Measurements from ENCODE around the gene NRF1.
"Not testable (repeated sequence)": the region's sequence is repeated elsewhere in the genome, so short reads cannot be mapped to it uniquely, and the experiment has no call there.

Gene NRF1

GRCh38 chr7:129575699-129576098, 35.8 kb upstream of the NRF1 start:
- H3K4me2 ChIP-seq = no peak overlapping the region
- H3K27ac ChIP-seq = no peak overlapping the region
- H3K27me3 ChIP-seq = no peaks in the 10 kb centered on the region
- H3K36me3 ChIP-seq = 0 out of 22 replicates have a peak, but pooled peaks cover 0 to 6% (median 0%) of the 10 kb centered on the region in 11 experiments
- no peak overlapping the region for H3K9ac ChIP-seq
- no peaks in the 10 kb centered on the region for H3K4me1 ChIP-seq
- no peaks in the 10 kb centered on the region for H4K20me1 ChIP-seq
- TF ChIP-seq Cebpa-rat (IDR thresholded peaks at IDR 0.05) = 0 out of 22 replicates have a peak, but pooled peaks of 2 of the 11 experiments have one; percentile 21 to 44
- peaks cover 25 to 41% (median 31%) of the 10 kb centered on the region in 11 experiments for H3K9me3 ChIP-seq (replicated peaks in 1 of 11)
- no peak overlapping the region for H3K4me3 ChIP-seq

- Histone ChIP-seq H3K4me2 (no peak overlapping the region), H4K20me1 (no peaks in the 10 kb centered on the region), H3K36me3 (0 out of 22 replicates have a peak, but pooled peaks cover 0 to 6% (median 0%) of the 10 kb centered on the region in 11 experiments), H3K27me3 (no peaks in the 10 kb centered on the region), H3K9ac (no peak overlapping the region), H3K27ac (no peak overlapping the region), H3K9me3 (replicated peaks in 1 of 11) (peaks cover 25 to 41% (median 32%) of the 10 kb centered on the region in 11 experiments), H3K4me3 (no peak overlapping the region), H3K4me1 (no peaks in the 10 kb centered on the region)
- TF ChIP-seq Cebpa-rat (IDR thresholded peaks at IDR 0.05) = no peak
Observed at GRCh38 chr7:129576138-129576537, 35.4 kb upstream of the NRF1 start.

GRCh38 chr7:129578829-129579228, 32.7 kb upstream of the NRF1 start:
- no peak for TF ChIP-seq Cebpa-rat (IDR thresholded peaks at IDR 0.05)
- Histone ChIP-seq H3K4me1 (no peaks in the 10 kb centered on the region), H3K4me2 (no peak overlapping the region), H3K9me3 (replicated peaks in 1 of 11) (peaks cover 30 to 60% (median 38%) of the 10 kb centered on the region in 11 experiments), H3K36me3 (0 out of 22 replicates have a peak, but pooled peaks cover 0 to 6% (median 0%) of the 10 kb centered on the region in 11 experiments), H4K20me1 (no peaks in the 10 kb centered on the region), H3K27ac (no peak overlapping the region), H3K9ac (no peak overlapping the region), H3K27me3 (no peaks in the 10 kb centered on the region), H3K4me3 (no peak overlapping the region)

- H3K36me3 ChIP-seq = peaks cover 0 to 12% (median 0%) of the 10 kb centered on the region in 11 experiments; a peak in 6 of 22 replicates
- not testable (repeated sequence) for H4K20me1 ChIP-seq, H3K9ac ChIP-seq, H3K27me3 ChIP-seq, H3K4me1 ChIP-seq, H3K27ac ChIP-seq, H3K4me2 ChIP-seq
- peak overlapping the region in 1 of 10 experiments; percentile 5; a peak in 1 of 20 replicates for H3K4me3 ChIP-seq
- H3K9me3 ChIP-seq (replicated peaks in 1 of 11) = peaks cover 67 to 81% (median 72%) of the 10 kb centered on the region in 11 experiments
Observed at GRCh38 chr7:129586179-129586578, 25.3 kb upstream of the NRF1 start.

- Histone ChIP-seq H3K27me3 (no peaks in the 10 kb centered on the region), H3K4me1 (no peaks in the 10 kb centered on the region), H3K4me3 (no peak overlapping the region), H3K9me3 (replicated peaks in 1 of 11) (peaks cover 67 to 81% (median 75%) of the 10 kb centered on the region in 11 experiments), H3K36me3 (peaks cover 0 to 12% (median 0%) of the 10 kb centered on the region in 11 experiments; a peak in 6 of 22 replicates), H3K9ac (no peak overlapping the region), H3K27ac (no peak overlapping the region), H3K4me2 (no peak overlapping the region), H4K20me1 (no peaks in the 10 kb centered on the region)
- TF ChIP-seq Cebpa-rat (IDR thresholded peaks at IDR 0.05) = no peak
Observed at GRCh38 chr7:129588268-129588667, 23.3 kb upstream of the NRF1 start.

- Histone ChIP-seq H3K27ac (no peak overlapping the region), H3K4me2 (no peak overlapping the region)
Observed at GRCh38 chr7:129591868-129592267, 19.7 kb upstream of the NRF1 start.

GRCh38 chr7:129596386-129596785, 15.1 kb upstream of the NRF1 start:
- not testable (repeated sequence) for H3K9ac ChIP-seq, H4K20me1 ChIP-seq, H3K27me3 ChIP-seq, H3K36me3 ChIP-seq, H3K27ac ChIP-seq, H3K4me2 ChIP-seq, H3K4me3 ChIP-seq
- Histone ChIP-seq H3K9me3 (replicated peaks in 1 of 11) (peaks cover 0 to 11% (median 5%) of the 10 kb centered on the region in 11 experiments; a peak in 8 of 22 replicates), H3K4me1 (peaks cover 0 to 14% (median 5%) of the 10 kb centered on the region in 10 experiments; a peak in 9 of 20 replicates)

More at GRCh38 chr7:129591868-129592267, 19.7 kb upstream of the NRF1 start:
- Histone ChIP-seq H3K4me3 (no peak overlapping the region), H3K9ac (no peak overlapping the region), H3K27me3 (no peaks in the 10 kb centered on the region), H3K36me3 (peaks cover 0 to 10% (median 0%) of the 10 kb centered on the region in 11 experiments; a peak in 4 of 22 replicates), H3K9me3 (replicated peaks in 1 of 11) (peaks cover 31 to 45% (median 39%) of the 10 kb centered on the region in 11 experiments), H4K20me1 (no peaks in the 10 kb centered on the region), H3K4me1 (peaks cover 0 to 14% (median 5%) of the 10 kb centered on the region in 10 experiments; a peak in 9 of 20 replicates)
- TF ChIP-seq Cebpa-rat (IDR thresholded peaks at IDR 0.05) = no peak

- Histone ChIP-seq H4K20me1 (no peaks in the 10 kb centered on the region), H3K4me2 (no peak overlapping the region), H3K36me3 (no peaks in the 10 kb centered on the region), H3K9me3 (replicated peaks in 1 of 11) (no peaks in the 10 kb centered on the region), H3K27me3 (no peaks in the 10 kb centered on the region), H3K9ac (no peak overlapping the region), H3K4me1 (peaks cover 0 to 14% (median 5%) of the 10 kb centered on the region in 10 experiments; a peak in 9 of 20 replicates), H3K27ac (no peak overlapping the region), H3K4me3 (no peak overlapping the region)
- no peak for TF ChIP-seq Cebpa-rat (IDR thresholded peaks at IDR 0.05)
Observed at GRCh38 chr7:129597672-129598071, 13.8 kb upstream of the NRF1 start.

- no peak overlapping the region for H3K9ac ChIP-seq
- no peaks in the 10 kb centered on the region for H3K9me3 ChIP-seq (replicated peaks in 1 of 11)
- no peak for TF ChIP-seq Cebpa-rat (IDR thresholded peaks at IDR 0.05)
- no peak overlapping the region for H3K4me2 ChIP-seq
- no peaks in the 10 kb centered on the region for H3K36me3 ChIP-seq
- H3K27ac ChIP-seq = no peak overlapping the region
- H3K27me3 ChIP-seq = no peaks in the 10 kb centered on the region
- H4K20me1 ChIP-seq = no peaks in the 10 kb centered on the region
- H3K4me3 ChIP-seq = no peak overlapping the region
- peaks cover 0 to 14% (median 5%) of the 10 kb centered on the region in 10 experiments; a peak in 9 of 20 replicates for H3K4me1 ChIP-seq
Observed at GRCh38 chr7:129599174-129599573, 12.3 kb upstream of the NRF1 start.

- not testable (repeated sequence) for H3K9me3 ChIP-seq (replicated peaks in 1 of 11); H3K4me3 ChIP-seq; H3K27me3 ChIP-seq; H3K27ac ChIP-seq; H3K9ac ChIP-seq; H4K20me1 ChIP-seq; H3K4me2 ChIP-seq
- peaks cover 13 to 37% (median 24%) of the 10 kb centered on the region in 10 experiments for H3K4me1 ChIP-seq
- peaks cover 3 to 11% (median 8%) of the 10 kb centered on the region in 11 experiments; a peak in 12 of 22 replicates for H3K36me3 ChIP-seq
Observed at GRCh38 chr7:129603594-129603993, 7.9 kb upstream of the NRF1 start.

GRCh38 chr7:129604021-129604420, 7.5 kb upstream of the NRF1 start:
- H3K4me1 ChIP-seq = peaks cover 13 to 40% (median 24%) of the 10 kb centered on the region in 10 experiments
- H3K9me3 ChIP-seq (replicated peaks in 1 of 11); H4K20me1 ChIP-seq; H3K27me3 ChIP-seq; H3K27ac ChIP-seq; H3K9ac ChIP-seq; H3K4me3 ChIP-seq; H3K4me2 ChIP-seq: not testable (repeated sequence)
- peaks cover 7 to 16% (median 12%) of the 10 kb centered on the region in 11 experiments; a peak in 21 of 22 replicates for H3K36me3 ChIP-seq

Data from BLaER1 treated with 17β-estradiol and CSF1 and Interleukin-3, amounts not matched to agents 10 nM and 100 nM (cell line).